A673 (cell line): ENCODE data around the gene PPP1R3A. TPM values are rescaled to one million over a fixed set of nuclear protein-coding genes. Genes with fewer than 3 reads are reported as not detected.
"Not testable (repeated sequence)": the region's sequence is repeated elsewhere in the genome, so short reads cannot be mapped to it uniquely, and the experiment has no call there.

ENCODE experiments used
- BruUV-seq: library from RNA; stranded (reverse); fragments of 400-500 nt; replicated peaks from 2 replicates; lab custom pipeline; 2021; lab: Mats Ljungman, UMichigan
- CTCF ChIA-PET: fragments of 300-600 bp; sonication (Branson Sonifier 250); formaldehyde crosslinking; loops from one replicate; lab custom pipeline; 2022; ENCODE audit warnings: antibody characterized with exemption; lab: Charles Lee
- POLR2A ChIA-PET: fragments of 300-600 bp; sonication (Branson Sonifier 250); formaldehyde crosslinking; loops from one replicate; lab custom pipeline; 2022; ENCODE audit warnings: antibody characterized with exemption; ENCODE audit not compliant: low non-redundant PET; lab: Charles Lee
- DNase-seq: peaks from one replicate; pipeline ENCODE4 v3.0.0-alpha.2; 2015; ENCODE audit warnings: low spot score
- H3K27ac ChIP-seq: fragments of 200-600 bp; sonication (generic); 2 replicates; pipeline ENCODE4 v1.5.1; 2016; ENCODE audit warnings: mixed run types, low read depth, mild to moderate bottlenecking, mixed read lengths, antibody characterized with exemption, low read length; ENCODE audit not compliant: poor library complexity, severe bottlenecking
- H3K27me3 ChIP-seq: fragments of 200-600 bp; sonication (generic); replicated peaks from 2 replicates; pipeline ENCODE4 v1.6.1; 2017; ENCODE audit warnings: mixed run types, low read depth, mild to moderate bottlenecking, mixed read lengths, antibody characterized with exemption, low read length; ENCODE audit not compliant: insufficient read depth, poor library complexity
- H3K36me3 ChIP-seq: fragments of 200-600 bp; sonication (generic); 2 replicates; pipeline ENCODE4 v1.6.1; 2016; ENCODE audit warnings: mixed run types, mild to moderate bottlenecking, mixed read lengths, antibody characterized with exemption, low read length; ENCODE audit not compliant: insufficient read depth, poor library complexity, severe bottlenecking
- H3K4me1 ChIP-seq: fragments of 200-600 bp; sonication (generic); 2 replicates; pipeline ENCODE4 v1.6.1; 2017; ENCODE audit warnings: mixed run types, mild to moderate bottlenecking, mixed read lengths, antibody characterized with exemption, low read length; ENCODE audit not compliant: insufficient read depth, poor library complexity, severe bottlenecking
- H3K4me3 ChIP-seq: fragments of 200-600 bp; sonication (generic); 2 replicates; pipeline ENCODE4 v1.5.1; 2016; ENCODE audit warnings: low read depth, mixed run types, mild to moderate bottlenecking, mixed read lengths, low read length; ENCODE audit not compliant: poor library complexity, severe bottlenecking
- H3K9me3 ChIP-seq: fragments of 200-600 bp; sonication (generic); 2 replicates; pipeline ENCODE4 v1.6.1; 2016; ENCODE audit warnings: mixed run types, low read depth, mild to moderate bottlenecking, mixed read lengths, antibody characterized with exemption, low read length; ENCODE audit not compliant: poor library complexity, severe bottlenecking
- CTCF ChIP-seq: fragments of 300-800, 200-600 bp; sonication (generic); conservative IDR thresholded peaks from 2 replicates; pipeline ENCODE4 v1.5.1; 2017; ENCODE audit warnings: low read depth, mild to moderate bottlenecking, antibody characterized with exemption, low read length, moderate library complexity, mixed read lengths
- EZH2 ChIP-seq: fragments of 200-600 bp; sonication (generic); IDR thresholded peaks from 2 replicates; pipeline ENCODE4 v1.6.1; 2017; ENCODE audit warnings: borderline replicate concordance, low read depth, mild to moderate bottlenecking, mixed read lengths, antibody characterized with exemption, low read length; ENCODE audit not compliant: poor library complexity, severe bottlenecking
- intact Hi-C: fragments of 100-400 bp; cut with micrococcal nuclease; formaldehyde crosslinking; loops from one replicate; pipeline ENCODE4 v1.10.0; 2022; ENCODE audit not compliant: unreplicated experiment
- total RNA-seq: library from RNA; stranded (reverse); gene quantifications from 2 replicates; pipeline ENCODE4 v1.2.3, GENCODE V29; 2021

The PPP1R3A gene
- total RNA-seq, 1 experiment from 2014 or later: not detected

- Histone ChIP-seq H3K27me3 (no peaks in the 10 kb centered on the region), H3K4me3 (no peak overlapping the region), H3K27ac (no peak overlapping the region), H3K36me3 (no peaks in the 10 kb centered on the region), H3K9me3 (no peaks in the 10 kb centered on the region), H3K4me1 (no peaks in the 10 kb centered on the region)
- POLR2A ChIA-PET: no interaction called here
- TF ChIP-seq CTCF (no peak), EZH2 (no peak)
- CTCF ChIA-PET: no interaction called here
- BruUV-seq: no TSS peak
- no peak for DNase-seq
- intact Hi-C loops: no loop called here
Observed at GRCh38 chr7:113936982-113937381, 18.2 kb upstream of the PPP1R3A start.

- POLR2A ChIA-PET: no interaction called here
- Histone ChIP-seq H3K4me1 (no peaks in the 10 kb centered on the region), H3K27me3 (no peaks in the 10 kb centered on the region), H3K27ac (no peak overlapping the region), H3K4me3 (no peak overlapping the region), H3K9me3 (no peaks in the 10 kb centered on the region), H3K36me3 (no peaks in the 10 kb centered on the region)
- DNase-seq: no peak
- TF ChIP-seq CTCF (no peak), EZH2 (no peak)
- no TSS peak for BruUV-seq
- CTCF ChIA-PET: no interaction called here
- intact Hi-C loops: no loop called here
Observed at GRCh38 chr7:113936535-113936934, 17.7 kb upstream of the PPP1R3A start.

- H3K4me3 ChIP-seq, H3K4me1 ChIP-seq, DNase-seq, intact Hi-C loops, BruUV-seq, CTCF ChIA-PET, H3K36me3 ChIP-seq, H3K27ac ChIP-seq, POLR2A ChIA-PET, H3K9me3 ChIP-seq, H3K27me3 ChIP-seq: not testable (repeated sequence)
Observed at GRCh38 chr7:113929389-113929788, 10.6 kb upstream of the PPP1R3A start.

- no peak overlapping the region for H3K4me3 ChIP-seq
- CTCF ChIA-PET: no interaction called here
- BruUV-seq: no TSS peak
Observed at GRCh38 chr7:113928112-113928511, 9.3 kb upstream of the PPP1R3A start.

More at GRCh38 chr7:113928112-113928511, 9.3 kb upstream of the PPP1R3A start:
- TF ChIP-seq CTCF (no peak), EZH2 (no peak)
- H3K9me3 ChIP-seq: no peaks in the 10 kb centered on the region
- no peaks in the 10 kb centered on the region for H3K36me3 ChIP-seq
- no peak overlapping the region for H3K27ac ChIP-seq
- no peak for DNase-seq
- intact Hi-C loops: no loop called here
- H3K27me3 ChIP-seq: peaks cover 3% of the 10 kb centered on the region
- no peaks in the 10 kb centered on the region for H3K4me1 ChIP-seq
- POLR2A ChIA-PET: no interaction called here
